HG03097 (cell line): ENCODE results near the gene PABPN1L.

Experiments
- ATAC-seq: cut with Tn5 transposase; IDR thresholded peaks from one replicate; pipeline ENCODE4 v1.9.1; 2021; ENCODE audit not compliant: unreplicated experiment, low FRiP score

Gene PABPN1L

GRCh38 chr16:88815901-88816589 lies 50.4 kb downstream of the PABPN1L start:
- no peak for ATAC-seq

- no peak for ATAC-seq
Observed at GRCh38 chr16:88815227-88815626, 51.2 kb downstream of the PABPN1L start.

- ATAC-seq = no peak
Observed at GRCh38 chr16:88814144-88814502, 52.3 kb downstream of the PABPN1L start.
